ENCODE results near the gene SPG11.

The SPG11 gene

DNA sequence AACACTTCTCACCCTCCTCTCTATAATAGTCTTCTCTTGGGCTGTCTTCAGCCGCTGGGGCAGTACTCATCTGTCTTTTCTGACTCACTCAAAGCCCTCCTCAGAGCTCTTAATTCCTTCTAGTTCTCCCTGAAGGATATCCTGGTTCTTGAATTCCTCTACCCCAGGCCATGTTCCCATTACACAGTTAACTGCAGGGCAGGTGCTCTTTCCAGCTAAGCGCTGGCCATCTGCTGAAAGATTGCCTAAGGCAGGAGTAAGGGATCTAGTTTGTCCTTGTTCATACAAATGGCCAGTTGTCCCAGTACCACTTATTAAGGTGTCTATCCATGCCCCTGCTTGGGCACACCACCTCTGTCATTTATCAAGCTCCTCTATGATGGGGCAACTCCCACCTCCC, 10.2 kb upstream of the SPG11 start:
- Histone ChIP-seq H3K36me3 (ENCODE audit: low read length) (no peaks in the 10 kb centered on the region), H3K4me2 (ENCODE audit: low read depth, low read length, poor library complexity, severe bottlenecking) (no peak overlapping the region), H3F3A (ENCODE audit: insufficient read depth) (no peaks in the 10 kb centered on the region), H4K20me1 (ENCODE audit: low read depth, low read length) (no peaks in the 10 kb centered on the region), H3K27ac (ENCODE audit: low read depth, low read length) (no peak overlapping the region), H3K4me3 (ENCODE audit: insufficient read depth, low read length, poor library complexity, severe bottlenecking) (no peak overlapping the region), H3K9ac (ENCODE audit: low read length) (no peak overlapping the region), H3K27me3 (ENCODE audit: low read length) (no peaks in the 10 kb centered on the region), H2AFZ (ENCODE audit: low read depth, low read length, severe bottlenecking) (no peak overlapping the region), H3K9me2 (replicated peaks; ENCODE audit: insufficient read depth, low read length) (no peaks in the 10 kb centered on the region), H3K9me3 (ENCODE audit: insufficient read depth, low read length) (no peaks in the 10 kb centered on the region), H3K79me2 (ENCODE audit: insufficient read depth, low read length) (no peaks in the 10 kb centered on the region)
- TF ChIP-seq, protein P1, sequence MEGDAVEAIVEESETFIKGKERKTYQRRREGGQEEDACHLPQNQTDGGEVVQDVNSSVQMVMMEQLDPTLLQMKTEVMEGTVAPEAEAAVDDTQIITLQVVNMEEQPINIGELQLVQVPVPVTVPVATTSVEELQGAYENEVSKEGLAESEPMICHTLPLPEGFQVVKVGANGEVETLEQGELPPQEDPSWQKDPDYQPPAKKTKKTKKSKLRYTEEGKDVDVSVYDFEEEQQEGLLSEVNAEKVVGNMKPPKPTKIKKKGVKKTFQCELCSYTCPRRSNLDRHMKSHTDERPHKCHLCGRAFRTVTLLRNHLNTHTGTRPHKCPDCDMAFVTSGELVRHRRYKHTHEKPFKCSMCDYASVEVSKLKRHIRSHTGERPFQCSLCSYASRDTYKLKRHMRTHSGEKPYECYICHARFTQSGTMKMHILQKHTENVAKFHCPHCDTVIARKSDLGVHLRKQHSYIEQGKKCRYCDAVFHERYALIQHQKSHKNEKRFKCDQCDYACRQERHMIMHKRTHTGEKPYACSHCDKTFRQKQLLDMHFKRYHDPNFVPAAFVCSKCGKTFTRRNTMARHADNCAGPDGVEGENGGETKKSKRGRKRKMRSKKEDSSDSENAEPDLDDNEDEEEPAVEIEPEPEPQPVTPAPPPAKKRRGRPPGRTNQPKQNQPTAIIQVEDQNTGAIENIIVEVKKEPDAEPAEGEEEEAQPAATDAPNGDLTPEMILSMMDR (IDR thresholded peaks at IDR 0.05; ENCODE audit: insufficient read depth, low read length, poor library complexity, severe bottlenecking): no peak
- TF ChIP-seq EZH2phosphoT487 (conservative IDR thresholded peaks at IDR 0.05; ENCODE audit: low read length): no peak

DNA sequence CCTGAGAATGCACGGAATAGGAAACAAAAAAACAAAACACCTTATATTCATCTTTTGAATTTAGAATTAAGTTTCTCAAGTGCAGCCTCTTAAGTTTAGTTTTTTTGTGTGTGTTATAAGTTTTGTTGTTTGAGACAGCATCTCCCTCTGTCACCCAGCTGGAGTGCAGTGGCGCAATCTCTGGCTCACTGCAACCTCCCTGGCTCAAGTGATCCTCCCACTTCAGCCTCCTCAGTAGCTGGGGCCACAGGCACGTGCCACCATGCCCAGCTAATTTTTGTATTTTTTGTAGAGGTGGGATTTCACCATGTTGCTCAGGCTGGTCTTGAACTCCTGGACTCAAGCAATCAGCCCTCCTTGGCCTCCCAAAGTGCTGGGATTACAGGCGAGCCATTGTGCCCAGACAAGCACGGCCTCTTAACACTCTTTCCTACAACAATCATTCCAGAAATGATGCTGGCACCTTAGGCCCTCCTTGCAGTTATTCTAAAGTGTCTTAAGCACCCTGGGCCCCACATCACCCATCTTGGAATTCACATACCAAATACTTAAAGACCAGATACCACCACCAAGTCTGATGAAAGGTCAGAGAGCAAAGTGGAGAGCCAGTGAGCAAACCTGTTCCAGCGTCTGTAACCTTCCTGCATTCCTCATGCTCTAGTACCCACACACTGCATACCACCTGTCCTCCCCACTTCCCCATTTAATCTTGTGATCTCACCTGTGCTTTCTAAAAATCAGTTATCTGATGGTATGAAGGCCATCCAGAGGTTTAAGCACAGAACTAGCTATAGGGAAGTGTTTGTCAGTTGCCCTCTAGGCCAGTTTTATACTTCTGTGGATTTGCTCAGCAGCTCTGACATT, 6.9 kb upstream of the SPG11 start:
- Histone ChIP-seq H4K20me1 (ENCODE audit: low read depth, low read length) (no peaks in the 10 kb centered on the region), H3K27me3 (ENCODE audit: low read length) (no peaks in the 10 kb centered on the region), H3K27ac (ENCODE audit: low read depth, low read length) (no peak overlapping the region), H3K9ac (ENCODE audit: low read length) (no peak overlapping the region), H3F3A (ENCODE audit: insufficient read depth) (no peaks in the 10 kb centered on the region), H3K79me2 (ENCODE audit: insufficient read depth, low read length) (no peaks in the 10 kb centered on the region), H2AFZ (ENCODE audit: low read depth, low read length, severe bottlenecking) (no peak overlapping the region), H3K9me2 (replicated peaks; ENCODE audit: insufficient read depth, low read length) (no peaks in the 10 kb centered on the region), H3K36me3 (ENCODE audit: low read length) (no peaks in the 10 kb centered on the region), H3K4me3 (ENCODE audit: insufficient read depth, low read length, poor library complexity, severe bottlenecking) (no peak overlapping the region), H3K4me2 (ENCODE audit: low read depth, low read length, poor library complexity, severe bottlenecking) (no peak overlapping the region), H3K9me3 (ENCODE audit: insufficient read depth, low read length) (no peaks in the 10 kb centered on the region)
- TF ChIP-seq, protein P1 (IDR thresholded peaks at IDR 0.05; ENCODE audit: insufficient read depth, low read length, poor library complexity, severe bottlenecking): no peak
- no peak for TF ChIP-seq EZH2phosphoT487 (conservative IDR thresholded peaks at IDR 0.05; ENCODE audit: low read length)

DNA sequence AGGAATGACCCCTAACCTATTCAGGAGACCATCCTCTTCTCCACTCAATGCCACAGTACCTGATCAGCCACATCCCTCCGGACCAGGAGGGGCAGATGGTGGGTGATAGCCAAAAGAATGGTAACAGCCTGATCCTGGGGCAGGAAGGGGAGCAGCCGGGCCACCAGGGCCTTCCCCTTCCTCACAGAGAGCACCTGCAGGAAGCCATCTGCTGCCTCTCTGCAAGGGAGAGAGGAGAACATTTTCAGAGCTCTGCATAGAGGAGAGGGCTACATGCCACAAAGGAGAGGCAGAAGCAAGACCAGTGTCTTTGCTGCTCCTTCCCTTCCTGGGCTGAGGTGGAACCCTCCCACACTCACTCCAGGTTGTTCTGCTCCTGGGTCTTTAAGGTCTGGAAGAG, 5.5 kb upstream of the SPG11 start:
- Histone ChIP-seq H3K27ac (ENCODE audit: low read depth, low read length) (no peak overlapping the region), H3K4me2 (ENCODE audit: low read depth, low read length, poor library complexity, severe bottlenecking) (no peak overlapping the region), H3K4me3 (ENCODE audit: insufficient read depth, low read length, poor library complexity, severe bottlenecking) (no peak overlapping the region), H3K9me2 (replicated peaks; ENCODE audit: insufficient read depth, low read length) (no peaks in the 10 kb centered on the region), H3F3A (ENCODE audit: insufficient read depth) (peaks cover 6% of the 10 kb centered on the region), H4K20me1 (ENCODE audit: low read depth, low read length) (no peaks in the 10 kb centered on the region), H3K9ac (ENCODE audit: low read length) (no peak overlapping the region), H3K27me3 (ENCODE audit: low read length) (no peaks in the 10 kb centered on the region), H3K36me3 (ENCODE audit: low read length) (no peaks in the 10 kb centered on the region), H3K79me2 (ENCODE audit: insufficient read depth, low read length) (no peaks in the 10 kb centered on the region), H2AFZ (ENCODE audit: low read depth, low read length, severe bottlenecking) (no peak overlapping the region), H3K9me3 (ENCODE audit: insufficient read depth, low read length) (no peaks in the 10 kb centered on the region)
- TF ChIP-seq, protein P1 (IDR thresholded peaks at IDR 0.05; ENCODE audit: insufficient read depth, low read length, poor library complexity, severe bottlenecking): no peak
- TF ChIP-seq EZH2phosphoT487 (conservative IDR thresholded peaks at IDR 0.05; ENCODE audit: low read length): no peak
